HEK293 (cell line): ENCODE data around the gene KAT2B.
A peak's percentile ranks its signal among the peaks of the same experiment; 100 is the strongest.

Experiments
- BCL11B ChIP-seq: fragments of 450-650 bp; formaldehyde crosslinking; IDR thresholded peaks from 2 replicates; pipeline ENCODE4 v1.5.1; 2016; ENCODE audit warnings: low read depth, missing biosample characterization, missing genetic modification characterization
- GLIS2 ChIP-seq: fragments of 450-650 bp; formaldehyde crosslinking; IDR thresholded peaks from 2 replicates; pipeline ENCODE4 v1.5.1; 2016; ENCODE audit warnings: missing biosample characterization, missing genetic modification characterization
- REPIN1 ChIP-seq: fragments of 450-650 bp; formaldehyde crosslinking; IDR thresholded peaks from 2 replicates; pipeline ENCODE4 v1.5.1; 2017; ENCODE audit warnings: missing biosample characterization, missing genetic modification characterization, low read depth
- SCRT2 ChIP-seq: fragments of 450-650 bp; formaldehyde crosslinking; IDR thresholded peaks from 2 replicates; pipeline ENCODE4 v1.5.1; 2016; ENCODE audit warnings: missing biosample characterization, missing genetic modification characterization
- TSHZ1 ChIP-seq: fragments of 450-650 bp; formaldehyde crosslinking; IDR thresholded peaks from 2 replicates; pipeline ENCODE4 v1.5.1; 2016; ENCODE audit warnings: missing biosample characterization, missing genetic modification characterization, borderline replicate concordance
- ZBTB1 ChIP-seq: fragments of 450-650 bp; formaldehyde crosslinking; IDR thresholded peaks from 2 replicates; pipeline ENCODE4 v1.5.1; 2016; ENCODE audit warnings: missing biosample characterization, missing genetic modification characterization
- ZFP37 ChIP-seq: fragments of 450-650 bp; formaldehyde crosslinking; IDR thresholded peaks from 2 replicates; pipeline ENCODE4 v1.5.1; 2016; ENCODE audit warnings: missing biosample characterization, missing genetic modification characterization
- ZNF121 ChIP-seq: fragments of 450-650 bp; formaldehyde crosslinking; IDR thresholded peaks from 2 replicates; pipeline ENCODE4 v1.5.1; 2016; ENCODE audit warnings: missing biosample characterization, missing genetic modification characterization
- ZNF146 ChIP-seq: fragments of 450-650 bp; formaldehyde crosslinking; IDR thresholded peaks from 2 replicates; pipeline ENCODE4 v1.5.1; 2016; ENCODE audit warnings: missing biosample characterization, missing genetic modification characterization
- ZNF175 ChIP-seq: fragments of 450-650 bp; formaldehyde crosslinking; IDR thresholded peaks from 2 replicates; pipeline ENCODE4 v1.5.1; 2016; ENCODE audit warnings: missing biosample characterization, missing genetic modification characterization
- ZNF2 ChIP-seq: fragments of 450-650 bp; formaldehyde crosslinking; IDR thresholded peaks from 2 replicates; pipeline ENCODE4 v1.5.1; 2016; ENCODE audit warnings: missing biosample characterization, missing genetic modification characterization
- ZNF211 ChIP-seq: fragments of 450-650 bp; formaldehyde crosslinking; IDR thresholded peaks from 2 replicates; pipeline ENCODE4 v1.5.1; 2016; ENCODE audit warnings: low read depth, missing biosample characterization, missing genetic modification characterization
- ZNF24 ChIP-seq: fragments of 450-650 bp; formaldehyde crosslinking; IDR thresholded peaks from 2 replicates; pipeline ENCODE4 v1.5.1; 2016; ENCODE audit warnings: missing biosample characterization, missing genetic modification characterization
- ZNF394 ChIP-seq: fragments of 450-650 bp; formaldehyde crosslinking; IDR thresholded peaks from 2 replicates; pipeline ENCODE4 v1.5.1; 2016; ENCODE audit warnings: missing biosample characterization, missing genetic modification characterization, mild to moderate bottlenecking, moderate library complexity, borderline replicate concordance
- ZNF423 ChIP-seq: fragments of 450-650 bp; formaldehyde crosslinking; IDR thresholded peaks from 2 replicates; pipeline ENCODE4 v1.5.1; 2016; ENCODE audit warnings: missing biosample characterization, missing genetic modification characterization
- ZNF510 ChIP-seq: fragments of 450-650 bp; formaldehyde crosslinking; IDR thresholded peaks from 2 replicates; pipeline ENCODE4 v1.5.1; 2018; ENCODE audit warnings: mild to moderate bottlenecking, missing genetic modification characterization, missing biosample characterization; ENCODE audit not compliant: insufficient replicate concordance
- ZNF585B ChIP-seq: fragments of 450-650 bp; formaldehyde crosslinking; IDR thresholded peaks from 2 replicates; pipeline ENCODE4 v1.5.1; 2016; ENCODE audit warnings: missing biosample characterization, missing genetic modification characterization
- ZNF610 ChIP-seq: fragments of 450-650 bp; formaldehyde crosslinking; IDR thresholded peaks from 2 replicates; pipeline ENCODE4 v1.5.1; 2016; ENCODE audit warnings: missing biosample characterization, missing genetic modification characterization, borderline replicate concordance
- ZNF76 ChIP-seq: fragments of 450-650 bp; formaldehyde crosslinking; IDR thresholded peaks from 2 replicates; pipeline ENCODE4; 2016; ENCODE audit warnings: low read depth, missing biosample characterization, missing genetic modification characterization, borderline replicate concordance
- ZNF791 ChIP-seq: fragments of 450-650 bp; formaldehyde crosslinking; IDR thresholded peaks from 2 replicates; pipeline ENCODE4 v1.5.1; 2016; ENCODE audit warnings: missing biosample characterization, missing genetic modification characterization
- ZSCAN23 ChIP-seq: fragments of 450-650 bp; formaldehyde crosslinking; IDR thresholded peaks from 2 replicates; pipeline ENCODE4 v1.5.1; 2016; ENCODE audit warnings: missing biosample characterization, missing genetic modification characterization
- ZSCAN4 ChIP-seq: fragments of 450-650 bp; formaldehyde crosslinking; IDR thresholded peaks from 2 replicates; pipeline ENCODE4 v1.5.1; 2017; ENCODE audit warnings: missing biosample characterization, missing genetic modification characterization
- TF ChIP-seq, protein P1 (sequence below): fragments of 450-650 bp; formaldehyde crosslinking; IDR thresholded peaks from 2 replicates; pipeline ENCODE4; 2016; ENCODE audit warnings: missing biosample characterization, missing genetic modification characterization
- TF ChIP-seq, protein P2 (sequence below): fragments of 450-650 bp; formaldehyde crosslinking; IDR thresholded peaks from 2 replicates; pipeline ENCODE4 v1.5.1; 2016; ENCODE audit warnings: missing biosample characterization, missing genetic modification characterization
- TF ChIP-seq, protein P3 (sequence below): fragments of 450-650 bp; formaldehyde crosslinking; IDR thresholded peaks from 2 replicates; pipeline ENCODE4 v1.5.1; 2016; ENCODE audit warnings: missing biosample characterization, missing genetic modification characterization
- TF ChIP-seq, protein P4 (sequence below): fragments of 450-650 bp; formaldehyde crosslinking; IDR thresholded peaks from 2 replicates; pipeline ENCODE4 v1.5.0; 2017; ENCODE audit warnings: missing biosample characterization, missing genetic modification characterization, borderline replicate concordance
- TF ChIP-seq, protein P5 (sequence below): fragments of 450-650 bp; formaldehyde crosslinking; IDR thresholded peaks from 2 replicates; pipeline ENCODE4 v1.5.1; 2016; ENCODE audit warnings: missing biosample characterization, missing genetic modification characterization

KAT2B gene

GRCh38 chr3:20039765-20040547 is at the start of gene KAT2B (continued):
- TF ChIP-seq ZNF510 (tag by site-specific recombination): no peak
- TF ChIP-seq, protein P1, sequence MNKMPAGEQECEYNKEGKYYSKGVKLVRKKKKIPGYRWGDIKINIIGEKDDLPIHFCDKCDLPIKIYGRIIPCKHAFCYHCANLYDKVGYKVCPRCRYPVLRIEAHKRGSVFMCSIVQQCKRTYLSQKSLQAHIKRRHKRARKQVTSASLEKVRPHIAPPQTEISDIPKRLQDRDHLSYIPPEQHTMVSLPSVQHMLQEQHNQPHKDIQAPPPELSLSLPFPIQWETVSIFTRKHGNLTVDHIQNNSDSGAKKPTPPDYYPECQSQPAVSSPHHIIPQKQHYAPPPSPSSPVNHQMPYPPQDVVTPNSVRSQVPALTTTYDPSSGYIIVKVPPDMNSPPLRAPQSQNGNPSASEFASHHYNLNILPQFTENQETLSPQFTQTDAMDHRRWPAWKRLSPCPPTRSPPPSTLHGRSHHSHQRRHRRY (tag by site-specific recombination): no peak
- no peak; the same call in 1 of the 2 replicates for TF ChIP-seq ZNF76
- no peak for TF ChIP-seq ZBTB1 (tag by site-specific recombination)
- TF ChIP-seq ZNF24 (tag by site-specific recombination): peak; percentile 52; the same call in 1 of the 2 replicates
- peak; percentile 99 for TF ChIP-seq ZNF423 (tag by site-specific recombination)
- TF ChIP-seq ZNF211 (tag by site-specific recombination): no peak
- TF ChIP-seq, protein P2, sequence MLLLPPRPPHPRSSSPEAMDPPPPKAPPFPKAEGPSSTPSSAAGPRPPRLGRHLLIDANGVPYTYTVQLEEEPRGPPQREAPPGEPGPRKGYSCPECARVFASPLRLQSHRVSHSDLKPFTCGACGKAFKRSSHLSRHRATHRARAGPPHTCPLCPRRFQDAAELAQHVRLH (tag by site-specific recombination): 0 out of 2 replicates have a peak, but pooled peaks have one; percentile 42
- TF ChIP-seq REPIN1 (tag by site-specific recombination): no peak
- TF ChIP-seq, protein P3, sequence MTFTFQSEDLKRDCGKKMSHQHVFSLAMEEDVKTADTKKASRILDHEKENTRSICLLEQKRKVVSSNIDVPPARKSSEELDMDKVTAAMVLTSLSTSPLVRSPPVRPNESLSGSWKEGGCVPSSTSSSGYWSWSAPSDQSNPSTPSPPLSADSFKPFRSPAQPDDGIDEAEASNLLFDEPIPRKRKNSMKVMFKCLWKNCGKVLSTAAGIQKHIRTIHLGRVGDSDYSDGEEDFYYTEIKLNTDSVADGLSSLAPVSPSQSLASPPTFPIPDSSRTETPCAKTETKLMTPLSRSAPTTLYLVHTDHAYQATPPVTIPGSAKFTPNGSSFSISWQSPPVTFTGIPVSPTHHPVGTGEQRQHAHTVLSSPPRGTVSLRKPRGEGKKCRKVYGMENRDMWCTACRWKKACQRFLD: no peak
- TF ChIP-seq SCRT2 (tag by site-specific recombination): no peak
- no peak for TF ChIP-seq ZSCAN23 (tag by site-specific recombination)
- TF ChIP-seq, protein P4, sequence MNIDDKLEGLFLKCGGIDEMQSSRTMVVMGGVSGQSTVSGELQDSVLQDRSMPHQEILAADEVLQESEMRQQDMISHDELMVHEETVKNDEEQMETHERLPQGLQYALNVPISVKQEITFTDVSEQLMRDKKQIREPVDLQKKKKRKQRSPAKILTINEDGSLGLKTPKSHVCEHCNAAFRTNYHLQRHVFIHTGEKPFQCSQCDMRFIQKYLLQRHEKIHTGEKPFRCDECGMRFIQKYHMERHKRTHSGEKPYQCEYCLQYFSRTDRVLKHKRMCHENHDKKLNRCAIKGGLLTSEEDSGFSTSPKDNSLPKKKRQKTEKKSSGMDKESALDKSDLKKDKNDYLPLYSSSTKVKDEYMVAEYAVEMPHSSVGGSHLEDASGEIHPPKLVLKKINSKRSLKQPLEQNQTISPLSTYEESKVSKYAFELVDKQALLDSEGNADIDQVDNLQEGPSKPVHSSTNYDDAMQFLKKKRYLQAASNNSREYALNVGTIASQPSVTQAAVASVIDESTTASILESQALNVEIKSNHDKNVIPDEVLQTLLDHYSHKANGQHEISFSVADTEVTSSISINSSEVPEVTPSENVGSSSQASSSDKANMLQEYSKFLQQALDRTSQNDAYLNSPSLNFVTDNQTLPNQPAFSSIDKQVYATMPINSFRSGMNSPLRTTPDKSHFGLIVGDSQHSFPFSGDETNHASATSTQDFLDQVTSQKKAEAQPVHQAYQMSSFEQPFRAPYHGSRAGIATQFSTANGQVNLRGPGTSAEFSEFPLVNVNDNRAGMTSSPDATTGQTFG (tag by site-specific recombination): no peak
- TF ChIP-seq BCL11B (tag by site-specific recombination): 0 out of 2 replicates have a peak, but pooled peaks have one; percentile 40
- peak; percentile 74; the same call in 1 of the 2 replicates for TF ChIP-seq ZFP37 (tag by site-specific recombination)
- TF ChIP-seq, protein P5, sequence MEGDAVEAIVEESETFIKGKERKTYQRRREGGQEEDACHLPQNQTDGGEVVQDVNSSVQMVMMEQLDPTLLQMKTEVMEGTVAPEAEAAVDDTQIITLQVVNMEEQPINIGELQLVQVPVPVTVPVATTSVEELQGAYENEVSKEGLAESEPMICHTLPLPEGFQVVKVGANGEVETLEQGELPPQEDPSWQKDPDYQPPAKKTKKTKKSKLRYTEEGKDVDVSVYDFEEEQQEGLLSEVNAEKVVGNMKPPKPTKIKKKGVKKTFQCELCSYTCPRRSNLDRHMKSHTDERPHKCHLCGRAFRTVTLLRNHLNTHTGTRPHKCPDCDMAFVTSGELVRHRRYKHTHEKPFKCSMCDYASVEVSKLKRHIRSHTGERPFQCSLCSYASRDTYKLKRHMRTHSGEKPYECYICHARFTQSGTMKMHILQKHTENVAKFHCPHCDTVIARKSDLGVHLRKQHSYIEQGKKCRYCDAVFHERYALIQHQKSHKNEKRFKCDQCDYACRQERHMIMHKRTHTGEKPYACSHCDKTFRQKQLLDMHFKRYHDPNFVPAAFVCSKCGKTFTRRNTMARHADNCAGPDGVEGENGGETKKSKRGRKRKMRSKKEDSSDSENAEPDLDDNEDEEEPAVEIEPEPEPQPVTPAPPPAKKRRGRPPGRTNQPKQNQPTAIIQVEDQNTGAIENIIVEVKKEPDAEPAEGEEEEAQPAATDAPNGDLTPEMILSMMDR (tag by site-specific recombination): peak; percentile 91
- TF ChIP-seq ZNF394: peak; percentile 64; the same call in 1 of the 2 replicates
- no peak for TF ChIP-seq ZNF585B
- peak; percentile 72 for TF ChIP-seq ZNF2 (tag by site-specific recombination)
- TF ChIP-seq ZSCAN4 (tag by site-specific recombination): no peak
- TF ChIP-seq ZNF121 (tag by site-specific recombination): peak; percentile 53; the same call in 1 of the 2 replicates
- no peak for TF ChIP-seq ZNF610 (tag by site-specific recombination)
- TF ChIP-seq ZNF175 (tag by site-specific recombination): no peak
- TF ChIP-seq GLIS2 (tag by site-specific recombination): peak; percentile 99
- peak; percentile 19; the same call in 1 of the 2 replicates for TF ChIP-seq TSHZ1 (tag by site-specific recombination)
- TF ChIP-seq ZNF146 (tag by site-specific recombination): 0 out of 2 replicates have a peak, but pooled peaks have one; percentile 6
- no peak for TF ChIP-seq ZNF791 (tag by site-specific recombination)
